ENCODE data around the gene TBC1D22A.

DNA sequence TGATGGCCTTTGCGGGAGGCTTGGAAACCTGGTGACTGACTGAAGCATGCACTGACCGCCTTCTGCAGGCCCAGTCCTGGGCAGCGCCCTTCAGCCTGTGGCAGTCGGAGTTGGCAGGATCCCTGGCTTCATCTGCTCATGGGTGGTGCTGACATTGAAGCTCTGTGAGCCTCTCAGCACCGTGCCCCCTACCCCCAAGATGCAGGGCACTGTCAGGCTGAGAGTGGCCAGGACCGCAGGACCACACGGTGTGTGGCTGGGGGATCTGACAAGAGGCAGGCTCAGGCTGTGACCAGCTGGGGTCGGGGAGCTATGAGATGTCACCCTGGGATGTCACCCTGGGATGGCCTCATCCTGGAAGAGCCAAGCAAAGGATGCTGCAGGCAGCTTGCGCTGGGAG is 32.7 kb downstream of the TBC1D22A start:
- TF ChIP-seq, protein P1, sequence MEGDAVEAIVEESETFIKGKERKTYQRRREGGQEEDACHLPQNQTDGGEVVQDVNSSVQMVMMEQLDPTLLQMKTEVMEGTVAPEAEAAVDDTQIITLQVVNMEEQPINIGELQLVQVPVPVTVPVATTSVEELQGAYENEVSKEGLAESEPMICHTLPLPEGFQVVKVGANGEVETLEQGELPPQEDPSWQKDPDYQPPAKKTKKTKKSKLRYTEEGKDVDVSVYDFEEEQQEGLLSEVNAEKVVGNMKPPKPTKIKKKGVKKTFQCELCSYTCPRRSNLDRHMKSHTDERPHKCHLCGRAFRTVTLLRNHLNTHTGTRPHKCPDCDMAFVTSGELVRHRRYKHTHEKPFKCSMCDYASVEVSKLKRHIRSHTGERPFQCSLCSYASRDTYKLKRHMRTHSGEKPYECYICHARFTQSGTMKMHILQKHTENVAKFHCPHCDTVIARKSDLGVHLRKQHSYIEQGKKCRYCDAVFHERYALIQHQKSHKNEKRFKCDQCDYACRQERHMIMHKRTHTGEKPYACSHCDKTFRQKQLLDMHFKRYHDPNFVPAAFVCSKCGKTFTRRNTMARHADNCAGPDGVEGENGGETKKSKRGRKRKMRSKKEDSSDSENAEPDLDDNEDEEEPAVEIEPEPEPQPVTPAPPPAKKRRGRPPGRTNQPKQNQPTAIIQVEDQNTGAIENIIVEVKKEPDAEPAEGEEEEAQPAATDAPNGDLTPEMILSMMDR (IDR thresholded peaks at IDR 0.05; ENCODE audit: low read depth, low read length, missing input control): no peak
- TF ChIP-seq SP1 (IDR thresholded peaks at IDR 0.05) (no peak), YY1 (IDR thresholded peaks at IDR 0.05) (no peak), RXRA (IDR thresholded peaks at IDR 0.05) (no peak)
